Brain microvascular endothelial cell (primary cell): ENCODE measurements around the gene CTDP1.

Experiments
- DNase-seq: peaks from one replicate; pipeline ENCODE4 v3.0.0-alpha.2; 2020
- H3K27ac ChIP-seq: fragments of 250-450 bp; sonication (Bioruptor Pico); 2 replicates; pipeline ENCODE4 v1.5.1; 2020; ENCODE audit warnings: mild to moderate bottlenecking, moderate library complexity
- H3K27me3 ChIP-seq: fragments of 250-450 bp; sonication (Bioruptor Pico); replicated peaks from 2 replicates; pipeline ENCODE4 v1.5.1; 2020; ENCODE audit warnings: mild to moderate bottlenecking
- H3K36me3 ChIP-seq: fragments of 250-450 bp; sonication (Bioruptor Pico); replicated peaks from 2 replicates; pipeline ENCODE4 v1.5.1; 2020; ENCODE audit warnings: mild to moderate bottlenecking
- H3K4me3 ChIP-seq: 2 replicates; pipeline ENCODE4 v1.5.1; 2011; ENCODE audit warnings: low read depth, mild to moderate bottlenecking, control low read depth, low read length, moderate library complexity
- in situ Hi-C: cut with HindIII; loops from 2 replicates; pipeline ENCODE4 v1.10.0; 2017; ENCODE audit warnings: low sequenced_read_pairs, low pct_ligation_motif_present
- TF ChIP-seq, protein P1 (sequence below): IDR thresholded peaks from 2 replicates; pipeline ENCODE4 v1.5.1; 2011; ENCODE audit warnings: low read depth, mild to moderate bottlenecking, moderate library complexity, low read length, control low read depth, inconsistent platforms; ENCODE audit errors: missing control alignments

Gene CTDP1

GRCh38 chr18:79685281-79685680, 5.7 kb downstream of the CTDP1 start:
- no peak for DNase-seq
- Histone ChIP-seq H3K27ac (no peak overlapping the region), H3K4me3 (no peak overlapping the region), H3K36me3 (no peaks in the 10 kb centered on the region), H3K27me3 (no peaks in the 10 kb centered on the region)
- TF ChIP-seq, protein P1, sequence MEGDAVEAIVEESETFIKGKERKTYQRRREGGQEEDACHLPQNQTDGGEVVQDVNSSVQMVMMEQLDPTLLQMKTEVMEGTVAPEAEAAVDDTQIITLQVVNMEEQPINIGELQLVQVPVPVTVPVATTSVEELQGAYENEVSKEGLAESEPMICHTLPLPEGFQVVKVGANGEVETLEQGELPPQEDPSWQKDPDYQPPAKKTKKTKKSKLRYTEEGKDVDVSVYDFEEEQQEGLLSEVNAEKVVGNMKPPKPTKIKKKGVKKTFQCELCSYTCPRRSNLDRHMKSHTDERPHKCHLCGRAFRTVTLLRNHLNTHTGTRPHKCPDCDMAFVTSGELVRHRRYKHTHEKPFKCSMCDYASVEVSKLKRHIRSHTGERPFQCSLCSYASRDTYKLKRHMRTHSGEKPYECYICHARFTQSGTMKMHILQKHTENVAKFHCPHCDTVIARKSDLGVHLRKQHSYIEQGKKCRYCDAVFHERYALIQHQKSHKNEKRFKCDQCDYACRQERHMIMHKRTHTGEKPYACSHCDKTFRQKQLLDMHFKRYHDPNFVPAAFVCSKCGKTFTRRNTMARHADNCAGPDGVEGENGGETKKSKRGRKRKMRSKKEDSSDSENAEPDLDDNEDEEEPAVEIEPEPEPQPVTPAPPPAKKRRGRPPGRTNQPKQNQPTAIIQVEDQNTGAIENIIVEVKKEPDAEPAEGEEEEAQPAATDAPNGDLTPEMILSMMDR, result no peak
- in situ Hi-C loops, result no loop called here

DNA sequence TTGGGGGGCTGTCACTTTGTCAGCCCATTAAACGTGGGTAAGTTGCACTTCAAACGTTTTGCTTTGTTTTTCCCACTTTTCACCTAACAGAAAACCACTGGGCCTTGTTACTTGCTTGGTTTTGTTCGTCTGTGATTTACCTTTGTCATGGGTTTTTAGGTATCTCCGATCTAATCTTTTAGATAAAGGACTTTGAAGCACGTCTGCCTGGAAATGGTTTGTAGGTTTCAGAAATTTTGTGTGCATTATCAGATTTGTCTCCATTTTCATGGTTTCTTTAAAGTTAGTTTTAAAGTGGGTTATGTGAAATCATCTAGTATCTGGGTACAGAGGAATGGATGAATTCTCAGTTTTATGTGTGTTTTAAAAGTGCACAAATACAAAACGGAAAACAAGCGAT, 6.4 kb downstream of the CTDP1 start:
- Histone ChIP-seq H3K36me3 (no peaks in the 10 kb centered on the region), H3K27ac (no peak overlapping the region), H3K4me3 (no peak overlapping the region), H3K27me3 (no peaks in the 10 kb centered on the region)
- in situ Hi-C loops, result no loop called here
- TF ChIP-seq, protein P1, result no peak
- DNase-seq, result no peak

- Histone ChIP-seq H3K36me3 (no peaks in the 10 kb centered on the region), H3K27me3 (no peaks in the 10 kb centered on the region), H3K4me3 (no peak overlapping the region), H3K27ac (no peak overlapping the region)
- TF ChIP-seq, protein P1, result no peak
- peak; percentile 69 for DNase-seq
- in situ Hi-C loops, result no loop called here
Measured at GRCh38 chr18:79687806-79688205, 8.2 kb downstream of the CTDP1 start.

GRCh38 chr18:79690071-79690470, 10.5 kb downstream of the CTDP1 start:
- Histone ChIP-seq H3K36me3 (no peaks in the 10 kb centered on the region), H3K4me3 (no peak overlapping the region), H3K27me3 (no peaks in the 10 kb centered on the region), H3K27ac (no peak overlapping the region)
- TF ChIP-seq, protein P1, result no peak
- in situ Hi-C loops, result no loop called here
- no peak for DNase-seq

DNA sequence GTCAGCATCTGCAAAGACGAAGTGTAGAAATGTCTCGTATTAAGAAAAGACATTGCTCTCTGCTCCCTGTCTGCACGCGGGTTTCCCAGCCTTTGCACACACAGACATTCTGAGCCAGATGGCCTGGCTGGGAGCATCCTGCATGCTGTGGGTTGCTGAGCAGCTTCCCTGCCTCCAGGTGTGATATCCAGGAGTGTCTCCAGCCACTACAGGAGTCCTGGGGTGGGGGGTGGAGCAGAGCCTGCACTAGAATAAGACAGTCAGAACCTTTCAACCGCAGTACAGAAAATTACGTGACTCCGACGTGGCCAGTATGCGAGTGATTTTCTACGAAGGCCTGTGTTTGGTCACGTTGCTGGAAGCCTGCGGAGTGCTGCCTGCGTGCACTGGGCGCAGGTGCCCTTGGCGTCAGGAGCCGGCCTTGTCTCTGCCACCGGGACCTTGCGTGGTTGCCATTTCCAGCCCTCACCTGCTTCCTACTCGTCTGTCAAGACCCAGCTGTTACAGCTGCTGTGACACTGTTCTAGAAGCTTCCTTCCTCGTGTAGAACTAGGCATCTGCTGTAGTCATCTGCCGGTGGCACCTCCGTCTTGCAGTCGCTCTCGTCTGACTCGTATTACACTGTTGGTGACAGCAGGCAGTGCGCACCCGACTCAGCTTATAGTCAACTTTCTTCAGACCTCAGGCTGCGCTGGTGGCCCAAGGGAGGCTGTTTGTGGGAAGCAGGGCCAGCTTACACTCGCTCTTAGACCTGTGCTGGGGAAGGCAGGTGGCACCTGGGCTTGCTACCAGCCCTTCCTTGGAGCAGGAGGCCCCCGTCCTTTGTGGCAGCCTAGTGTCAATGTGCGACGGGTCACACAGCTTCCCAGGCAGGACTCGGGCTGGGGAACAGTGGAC, 11.2 kb downstream of the CTDP1 start:
- H3K4me3 ChIP-seq, result no peak overlapping the region
- no peak for DNase-seq
- H3K36me3 ChIP-seq, result peaks cover 5% of the 10 kb centered on the region
- no peaks in the 10 kb centered on the region for H3K27me3 ChIP-seq
- in situ Hi-C loops, result no loop called here
- H3K27ac ChIP-seq, result no peak overlapping the region
- TF ChIP-seq, protein P1, result no peak
